H1 (cell line): ENCODE data around the gene RAI14. TPM values are rescaled to one million over a fixed set of nuclear protein-coding genes. Genes with fewer than 3 reads are reported as not detected.

ENCODE experiments used
- CTCF ChIA-PET: fragments of 300-600 bp; sonication (Branson Sonifier 250); formaldehyde crosslinking; loops from one replicate; lab custom pipeline; 2021; ENCODE audit not compliant: partially characterized antibody; lab: Charles Lee
- POLR2A ChIA-PET: fragments of 300-600 bp; sonication (Branson Sonifier 250); formaldehyde crosslinking; loops from one replicate; lab custom pipeline; 2021; ENCODE audit warnings: inconsistent platforms; ENCODE audit not compliant: partially characterized antibody; lab: Charles Lee
- DNase-seq, 2 experiments: peaks; one replicate each; pipeline versions ENCODE4 v3.0.0 to v3.0.0-alpha.2; 2010 to 2022; ENCODE audit warnings: low spot score in 2 of 2, low read depth in 1 of 2, mixed read lengths in 1 of 2
- FAIRE-seq: peaks from 2 replicates; lab custom pipeline; 2011; peaks lifted over from hg19 to GRCh38; lab: Jason Lieb, UNC
- H2AFZ ChIP-seq: 2 replicates; pipeline ENCODE4 v1.8.1; 2012; ENCODE audit warnings: low read length, inconsistent platforms
- H2AK5ac ChIP-seq: 2 replicates; pipeline ENCODE4 v1.6.1; 2013; ENCODE audit warnings: low read depth, low read length
- H2BK120ac ChIP-seq: replicated peaks from 2 replicates; pipeline ENCODE3; 2013; ENCODE audit warnings: low read depth, low read length, inconsistent platforms
- H2BK12ac ChIP-seq: 2 replicates; pipeline ENCODE4 v1.6.1; 2013; ENCODE audit warnings: low read depth, low read length
- H2BK15ac ChIP-seq: 2 replicates; pipeline ENCODE4 v1.6.1; 2013; ENCODE audit warnings: low read length
- H2BK20ac ChIP-seq: 2 replicates; pipeline ENCODE4 v1.6.1; 2013; ENCODE audit warnings: low read length
- H2BK5ac ChIP-seq: 2 replicates; pipeline ENCODE4 v1.6.1; 2013; ENCODE audit warnings: low read depth, low read length
- H3K14ac ChIP-seq: 2 replicates; pipeline ENCODE4 v1.6.1; 2013; ENCODE audit warnings: inconsistent platforms; ENCODE audit not compliant: insufficient read length
- H3K18ac ChIP-seq: 2 replicates; pipeline ENCODE4 v1.6.1; 2013; ENCODE audit warnings: low read length; ENCODE audit errors: extremely low read depth
- H3K23ac ChIP-seq: 2 replicates; pipeline ENCODE4 v1.6.1; 2013; ENCODE audit warnings: inconsistent platforms; ENCODE audit not compliant: insufficient read length
- H3K23me2 ChIP-seq: 2 replicates; pipeline ENCODE4 v1.6.1; 2013; ENCODE audit warnings: low read depth, low read length
- H3K27ac ChIP-seq: 2 replicates; pipeline ENCODE4 v1.6.1; 2011; ENCODE audit warnings: low read depth, low read length, inconsistent platforms
- H3K27me3 ChIP-seq, 4 experiments: replicated peaks in 1 of 4; 1 replicate in 1 of 4; 2 replicates in 3 of 4; pipeline versions ENCODE4 v1.6.1 to v1.8.1; 2011 to 2013; ENCODE audit warnings: low read length in 3 of 4, mild to moderate bottlenecking in 3 of 4, inconsistent platforms in 2 of 4, mixed read lengths in 2 of 4, moderate library complexity in 1 of 4; ENCODE audit not compliant: control insufficient read depth in 3 of 4, insufficient read depth in 3 of 4; ENCODE audit errors: extremely low read depth in 1 of 4
- H3K36me3 ChIP-seq, 4 experiments: 2 replicates each; pipeline versions ENCODE4 v1.6.1 to v1.8.1; 2011 to 2013; ENCODE audit warnings: mild to moderate bottlenecking in 4 of 4, low read length in 3 of 4, moderate library complexity in 2 of 4, control low read depth in 1 of 4, inconsistent platforms in 1 of 4; ENCODE audit not compliant: insufficient read depth in 4 of 4, control insufficient read depth in 2 of 4
- H3K4ac ChIP-seq: replicated peaks from 2 replicates; pipeline ENCODE3; 2013; ENCODE audit warnings: low read length, low read depth, mixed read lengths, inconsistent platforms; ENCODE audit not compliant: insufficient read length
- H3K4me1 ChIP-seq, 4 experiments: replicated peaks in 1 of 4; 1 replicate in 1 of 4; 2 replicates in 3 of 4; pipeline versions ENCODE4 v1.6.1 to v1.8.1; 2011 to 2013; ENCODE audit warnings: low read length in 3 of 4, inconsistent platforms in 2 of 4, mixed read lengths in 1 of 4; ENCODE audit not compliant: insufficient read depth in 4 of 4, control insufficient read depth in 3 of 4
- H3K4me2 ChIP-seq, 2 experiments: 2 replicates each; pipeline versions ENCODE4 v1.6.1 to v1.8.1; 2011 to 2013; ENCODE audit warnings: low read depth in 2 of 2, low read length in 2 of 2, control low read depth in 1 of 2, inconsistent platforms in 1 of 2, mild to moderate bottlenecking in 1 of 2; ENCODE audit not compliant: insufficient read depth in 1 of 2
- H3K4me3 ChIP-seq, 4 experiments: fragments of 200-600, 300-600 bp in 1 of 4; sonication (generic), shearing (Covaris generic), sonication (Bioruptor Twin) in 1 of 4; 2 replicates each; pipeline versions ENCODE4 v1.5.1 to v1.8.1; 2011 to 2016; ENCODE audit warnings: low read length in 4 of 4, low read depth in 3 of 4, control low read depth in 2 of 4, inconsistent platforms in 2 of 4, mild to moderate bottlenecking in 2 of 4, mixed read lengths in 1 of 4, moderate library complexity in 1 of 4; ENCODE audit not compliant: insufficient read depth in 2 of 4; ENCODE audit errors: extremely low read depth in 1 of 4
- H3K56ac ChIP-seq: replicated peaks from 2 replicates; pipeline ENCODE3; 2013; ENCODE audit warnings: low read depth, mild to moderate bottlenecking, mixed read lengths, low read length, inconsistent platforms; ENCODE audit not compliant: insufficient read length
- H3K79me1 ChIP-seq: 2 replicates; pipeline ENCODE4 v1.6.1; 2013; ENCODE audit warnings: low read depth, low read length, control low read depth
- H3K79me2 ChIP-seq, 2 experiments: 2 replicates each; pipeline versions ENCODE4 v1.6.1 to v1.8.1; 2012 to 2013; ENCODE audit warnings: low read length in 2 of 2, mild to moderate bottlenecking in 2 of 2, inconsistent platforms in 1 of 2; ENCODE audit not compliant: insufficient read depth in 2 of 2, control insufficient read depth in 1 of 2
- H3K9ac ChIP-seq, 4 experiments: replicated peaks in 1 of 4; 1 replicate in 1 of 4; 2 replicates in 3 of 4; pipeline versions ENCODE4 v1.6.1 to v1.8.1; 2011 to 2013; ENCODE audit warnings: low read depth in 3 of 4, low read length in 3 of 4, control low read depth in 2 of 4, mild to moderate bottlenecking in 2 of 4, moderate library complexity in 2 of 4, inconsistent platforms in 1 of 4; ENCODE audit errors: extremely low read depth in 1 of 4
- H3K9me3 ChIP-seq, 2 experiments: 2 replicates each; pipeline versions ENCODE4 v1.6.1 to v1.8.1; 2012 to 2013; ENCODE audit warnings: mild to moderate bottlenecking in 2 of 2, moderate library complexity in 2 of 2, control low read depth in 1 of 2, inconsistent platforms in 1 of 2, low read depth in 1 of 2, low read length in 1 of 2, mixed read lengths in 1 of 2; ENCODE audit not compliant: insufficient read depth in 2 of 2
- H4K20me1 ChIP-seq, 2 experiments: replicated peaks in 1 of 2; 2 replicates each; pipeline versions ENCODE3 to v1.8.1; 2011 to 2013; ENCODE audit warnings: inconsistent platforms in 2 of 2, low read length in 2 of 2, mild to moderate bottlenecking in 1 of 2; ENCODE audit not compliant: insufficient read depth in 2 of 2, control insufficient read depth in 1 of 2
- H4K5ac ChIP-seq: 2 replicates; pipeline ENCODE4 v1.6.1; 2013; ENCODE audit warnings: low read length, low read depth, mixed read lengths, inconsistent platforms; ENCODE audit not compliant: insufficient read length
- H4K8ac ChIP-seq: 2 replicates; pipeline ENCODE4 v1.8.0; 2013; ENCODE audit warnings: mild to moderate bottlenecking, moderate library complexity, low read length, inconsistent platforms; ENCODE audit not compliant: insufficient read depth; ENCODE audit errors: extremely low read depth
- H4K91ac ChIP-seq: replicated peaks from 2 replicates; pipeline ENCODE3; 2013; ENCODE audit warnings: low read length, mixed read lengths, inconsistent platforms; ENCODE audit not compliant: insufficient read length
- BACH1 ChIP-seq: IDR thresholded peaks from 2 replicates; pipeline ENCODE4 v1.6.1; 2012; ENCODE audit warnings: low read length, improper control_type of control experiment
- CREB1 ChIP-seq: IDR thresholded peaks from 2 replicates; pipeline ENCODE4 v1.6.1; 2012; ENCODE audit warnings: inconsistent platforms
- NANOG ChIP-seq: IDR thresholded peaks from 2 replicates; pipeline ENCODE4 v1.6.1; 2011; ENCODE audit warnings: low read length, low read depth, mild to moderate bottlenecking, inconsistent platforms; ENCODE audit not compliant: insufficient read depth, poor library complexity, severe bottlenecking
- POLR2A ChIP-seq, 2 experiments: IDR thresholded peaks; 1 replicate in 1 of 2; 2 replicates in 1 of 2; pipeline ENCODE4 v1.6.1; 2011; ENCODE audit warnings: low read depth in 2 of 2, low read length in 2 of 2, mild to moderate bottlenecking in 2 of 2; ENCODE audit errors: control extremely low read depth in 1 of 2
- POLR2AphosphoS5 ChIP-seq: IDR thresholded peaks from 2 replicates; pipeline ENCODE4 v1.6.1; 2011; ENCODE audit warnings: low read depth, low read length
- SIN3A ChIP-seq, 2 experiments: IDR thresholded peaks in 1 of 2; conservative IDR thresholded peaks in 1 of 2; 2 replicates each; pipeline ENCODE4 v1.6.1; 2011 to 2012; ENCODE audit warnings: low read length in 2 of 2, improper control_type of control experiment in 1 of 2, low read depth in 1 of 2, mild to moderate bottlenecking in 1 of 2
- SIRT6 ChIP-seq: IDR thresholded peaks from one replicate; pipeline ENCODE4 v1.7.1; 2012; ENCODE audit warnings: low read length, inconsistent platforms
- TCF12 ChIP-seq: IDR thresholded peaks from 2 replicates; pipeline ENCODE4 v1.6.1; 2011; ENCODE audit warnings: low read depth, mild to moderate bottlenecking, low read length
- ZNF274 ChIP-seq: IDR thresholded peaks from 2 replicates; pipeline ENCODE4 v1.7.0; 2012; ENCODE audit warnings: low read length, borderline replicate concordance; ENCODE audit errors: extremely low read depth
- WGBS, 2 experiments: shearing (Covaris generic) in 1 of 2; methylation state at CpG; one replicate each; pipeline versions ENCODE4 v1.1.6 to v1.1.7; 2013 to 2015; ENCODE audit warnings: low lambda C conversion rate in 2 of 2, mixed read lengths in 2 of 2, inconsistent platforms in 1 of 2, low coverage in 1 of 2, missing lambda C conversion rate in 1 of 2; ENCODE audit not compliant: insufficient replicate concordance in 2 of 2, insufficient coverage in 1 of 2, insufficient read length in 1 of 2; ENCODE audit errors: extremely low coverage in 1 of 2, missing lambda C conversion rate in 1 of 2; 5-methylcytosine and 5-hydroxymethylcytosine counted together
- polyA plus RNA-seq, 7 experiments: library from polyadenylated mRNA; depleted of rRNA in 3 of 7; stranded (reverse) in 5 of 7; unstranded in 2 of 7; fragments of >200 nt in 5 of 7; fragments of 200-250 nt in 2 of 7; gene quantifications; 1 replicate in 5 of 7; 2 replicates in 1 of 7; 4 replicates in 1 of 7; pipeline versions ENCODE4 v1.2.1 to v1.2.3, GENCODE V29; 2011 to 2013; ENCODE audit warnings: missing spikeins in 2 of 7, mixed read lengths in 2 of 7
- total RNA-seq: library from RNA; stranded (reverse); fragmentation: NEBNext Ultra II Directional; extraction: Animal tissue kit (Norgen Biotek cat#: 25700); gene quantifications from 2 replicates; pipeline ENCODE4 v1.2.1, GENCODE V29; 2021
- TF ChIP-seq, protein P1 (sequence below): IDR thresholded peaks from 2 replicates; pipeline ENCODE4 v1.6.1; 2012; ENCODE audit warnings: inconsistent platforms
- TF ChIP-seq, protein P2 (sequence below), 3 experiments: IDR thresholded peaks; 1 replicate in 2 of 3; 2 replicates in 1 of 3; pipeline versions ENCODE4 v1.5.1 to v1.6.1; 2011; ENCODE audit warnings: low read length in 3 of 3, mild to moderate bottlenecking in 3 of 3, inconsistent platforms in 2 of 3, low read depth in 1 of 3, moderate library complexity in 1 of 3; ENCODE audit not compliant: insufficient read depth in 1 of 3; ENCODE audit errors: control extremely low read depth in 1 of 3
- TF ChIP-seq, protein P3 (sequence below): IDR thresholded peaks from 2 replicates; pipeline ENCODE4 v1.6.1; 2011; ENCODE audit warnings: low read depth, mild to moderate bottlenecking, low read length; ENCODE audit not compliant: insufficient read depth

Gene RAI14
- total and polyA plus RNA-seq, 2 of the 8 experiments (the other 6 are each of a cell fraction or from before 2014, with no cell fraction given): 48.4 to 210 TPM

DNA sequence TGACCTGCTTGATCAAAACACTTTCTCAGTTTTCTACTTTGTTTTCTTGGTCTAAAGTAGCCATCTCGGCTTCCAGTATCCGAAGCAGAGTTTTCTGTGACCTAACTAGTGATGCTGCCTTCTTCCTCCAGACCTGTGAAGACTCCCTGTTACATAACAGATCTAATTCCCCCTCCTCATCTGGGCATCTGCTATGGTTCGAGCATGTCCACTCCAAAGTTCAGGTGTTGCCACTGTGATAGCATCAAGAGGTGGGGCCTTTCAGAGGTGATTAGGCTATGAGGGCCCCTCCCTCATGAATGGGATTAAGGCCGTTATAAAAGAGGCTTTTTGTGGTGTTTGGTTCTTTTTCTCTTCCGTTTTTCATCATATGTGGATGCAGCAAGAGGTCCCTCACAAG lies 203.1 kb downstream of the RAI14 start:
- Histone ChIP-seq H2BK12ac (no peak overlapping the region), H3K18ac (no peak overlapping the region), H3K4ac (no peak overlapping the region), H2BK5ac (no peak overlapping the region), H4K5ac (no peak overlapping the region), H2BK20ac (no peak overlapping the region), H3K9me3 (no peaks in the 10 kb centered on the region), H3K9ac (no peak overlapping the region), H3K23ac (no peak overlapping the region), H3K27me3 (no peaks in the 10 kb centered on the region), H4K8ac (no peak overlapping the region), H3K4me1 (peaks cover 5 to 11% (median 7%) of the 10 kb centered on the region in 4 experiments), H2BK120ac (no peak overlapping the region), H3K79me2 (no peaks in the 10 kb centered on the region), H3K27ac (no peak overlapping the region), H3K36me3 (no peaks in the 10 kb centered on the region), H3K79me1 (no peaks in the 10 kb centered on the region), H4K91ac (no peak overlapping the region), H3K14ac (no peak overlapping the region), H3K56ac (no peak overlapping the region), H2BK15ac (no peak overlapping the region), H3K4me3 (no peak overlapping the region), H4K20me1 (no peaks in the 10 kb centered on the region), H2AFZ (no peak overlapping the region), H3K4me2 (no peak overlapping the region), H3K23me2 (no peaks in the 10 kb centered on the region; the same call in 1 of the 2 replicates), H2AK5ac (no peak overlapping the region)
- 76% methylated on average over 5 of the region's 5 CpGs; no CpG with 5 or more reads in 1 of the 2 experiments for WGBS, 2 experiments
- CTCF ChIA-PET: interaction anchor here (1.0 to 1.4 kb wide), 2 partner anchors 8 to 9 kb away, joined by 3 read pairs; no protein-coding TSS in a partner anchor
- POLR2A ChIA-PET: no interaction called here
- DNase-seq (no peak), FAIRE-seq (no peak)
- no peak for TF ChIP-seq SIRT6
- TF ChIP-seq BACH1: no peak
- TF ChIP-seq, protein P1, sequence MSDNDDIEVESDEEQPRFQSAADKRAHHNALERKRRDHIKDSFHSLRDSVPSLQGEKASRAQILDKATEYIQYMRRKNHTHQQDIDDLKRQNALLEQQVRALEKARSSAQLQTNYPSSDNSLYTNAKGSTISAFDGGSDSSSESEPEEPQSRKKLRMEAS: no peak
- no peak for TF ChIP-seq POLR2A (IDR thresholded peaks at IDR 0.05; ENCODE audit: control extremely low read depth in 1 of 2, low read depth in 2 of 2, low read length in 2 of 2)
- TF ChIP-seq CREB1: no peak
- TF ChIP-seq, protein P2, sequence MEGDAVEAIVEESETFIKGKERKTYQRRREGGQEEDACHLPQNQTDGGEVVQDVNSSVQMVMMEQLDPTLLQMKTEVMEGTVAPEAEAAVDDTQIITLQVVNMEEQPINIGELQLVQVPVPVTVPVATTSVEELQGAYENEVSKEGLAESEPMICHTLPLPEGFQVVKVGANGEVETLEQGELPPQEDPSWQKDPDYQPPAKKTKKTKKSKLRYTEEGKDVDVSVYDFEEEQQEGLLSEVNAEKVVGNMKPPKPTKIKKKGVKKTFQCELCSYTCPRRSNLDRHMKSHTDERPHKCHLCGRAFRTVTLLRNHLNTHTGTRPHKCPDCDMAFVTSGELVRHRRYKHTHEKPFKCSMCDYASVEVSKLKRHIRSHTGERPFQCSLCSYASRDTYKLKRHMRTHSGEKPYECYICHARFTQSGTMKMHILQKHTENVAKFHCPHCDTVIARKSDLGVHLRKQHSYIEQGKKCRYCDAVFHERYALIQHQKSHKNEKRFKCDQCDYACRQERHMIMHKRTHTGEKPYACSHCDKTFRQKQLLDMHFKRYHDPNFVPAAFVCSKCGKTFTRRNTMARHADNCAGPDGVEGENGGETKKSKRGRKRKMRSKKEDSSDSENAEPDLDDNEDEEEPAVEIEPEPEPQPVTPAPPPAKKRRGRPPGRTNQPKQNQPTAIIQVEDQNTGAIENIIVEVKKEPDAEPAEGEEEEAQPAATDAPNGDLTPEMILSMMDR (IDR thresholded peaks at IDR 0.05; ENCODE audit: control extremely low read depth in 1 of 3, insufficient read depth in 1 of 3, low read depth in 1 of 3, low read length in 3 of 3): no peak
- TF ChIP-seq POLR2AphosphoS5: no peak
- no peak for TF ChIP-seq TCF12
- TF ChIP-seq ZNF274: no peak
- no peak for TF ChIP-seq NANOG
- TF ChIP-seq SIN3A (conservative IDR thresholded peaks at IDR 0.05 in 1 of 2, IDR thresholded peaks at IDR 0.05 in 1 of 2; ENCODE audit: low read depth in 1 of 2, low read length in 2 of 2): no peak
- TF ChIP-seq, protein P3, sequence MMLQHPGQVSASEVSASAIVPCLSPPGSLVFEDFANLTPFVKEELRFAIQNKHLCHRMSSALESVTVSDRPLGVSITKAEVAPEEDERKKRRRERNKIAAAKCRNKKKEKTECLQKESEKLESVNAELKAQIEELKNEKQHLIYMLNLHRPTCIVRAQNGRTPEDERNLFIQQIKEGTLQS: no peak
